Nephron (organoid): ENCODE results near the gene CDKN1B.

Experiments
- H3K27ac Mint-ChIP-seq, 3 experiments: 2 replicates each; pipeline ENCODE4 v1.8.0; 2020; ENCODE audit warnings: mixed read lengths in 3 of 3, mild to moderate bottlenecking in 2 of 3, moderate library complexity in 1 of 3
- H3K27me3 Mint-ChIP-seq: 2 replicates; pipeline ENCODE4 v1.8.0; 2021; ENCODE audit warnings: low read depth, mild to moderate bottlenecking, moderate library complexity, mixed read lengths
- H3K36me3 Mint-ChIP-seq: 2 replicates; pipeline ENCODE4 v1.8.0; 2020; ENCODE audit warnings: low read depth, mixed read lengths
- H3K4me1 Mint-ChIP-seq: 2 replicates; pipeline ENCODE4 v1.8.0; 2020; ENCODE audit warnings: mixed read lengths
- H3K4me3 Mint-ChIP-seq, 3 experiments: 2 replicates each; pipeline ENCODE4 v1.8.0; 2020; ENCODE audit warnings: mild to moderate bottlenecking in 3 of 3, mixed read lengths in 3 of 3, moderate library complexity in 2 of 3
- H3K9me3 Mint-ChIP-seq: 2 replicates; pipeline ENCODE4 v1.8.0; 2020; ENCODE audit warnings: mixed read lengths
- CTCF ChIP-seq, 3 experiments: fragments of 200-600 bp; sonication (generic); IDR thresholded peaks; one replicate each; pipeline ENCODE4 v1.5.0; 2021; ENCODE audit warnings: antibody characterized with exemption in 3 of 3; ENCODE audit not compliant: unreplicated experiment in 3 of 3

CDKN1B gene

GRCh38 chr12:12716793-12717585, at the start of gene CDKN1B:
Gene CDKN1B (plus strand): TSS chr12:12717368. CDS start chr12:12717840, 472 bp downstream.
- Mint-ChIP-seq H3K27ac (peak within 1 kb of the TSS; percentile 89 to 96 (median 95)), H3K27me3 (peaks cover 54% of the 10 kb centered on the region), H3K9me3 (no peaks in the 10 kb centered on the region), H3K4me1 (peaks cover 52% of the 10 kb centered on the region), H3K36me3 (peaks cover 28% of the 10 kb centered on the region), H3K4me3 (peak within 1 kb of the TSS; percentile 93 to 97 (median 96))
- TF ChIP-seq CTCF (IDR thresholded peaks at IDR 0.05; ENCODE audit: unreplicated experiment in 3 of 3), result no peak

GRCh38 chr12:12668005-12668404, 49.2 kb upstream of the CDKN1B start:
- no peaks in the 10 kb centered on the region for H3K4me1 Mint-ChIP-seq
- no peaks in the 10 kb centered on the region for H3K36me3 Mint-ChIP-seq
- H3K4me3 Mint-ChIP-seq, result no peak overlapping the region
- H3K9me3 Mint-ChIP-seq, result no peaks in the 10 kb centered on the region
- H3K27me3 Mint-ChIP-seq, result no peaks in the 10 kb centered on the region
- no peak for TF ChIP-seq CTCF (IDR thresholded peaks at IDR 0.05; ENCODE audit: unreplicated experiment in 3 of 3)
- H3K27ac Mint-ChIP-seq, result peak overlapping the region in 1 of 3 experiments; percentile 28

- Mint-ChIP-seq H3K27ac (no peak overlapping the region), H3K9me3 (no peaks in the 10 kb centered on the region), H3K4me1 (no peaks in the 10 kb centered on the region), H3K27me3 (no peaks in the 10 kb centered on the region), H3K36me3 (no peaks in the 10 kb centered on the region), H3K4me3 (no peak overlapping the region)
- TF ChIP-seq CTCF (IDR thresholded peaks at IDR 0.05; ENCODE audit: unreplicated experiment in 3 of 3), result no peak
These were observed 48.1 kb upstream of the CDKN1B start for GRCh38 chr12:12669020-12669419.

- Mint-ChIP-seq H3K4me3 (no peak overlapping the region), H3K9me3 (no peaks in the 10 kb centered on the region), H3K4me1 (no peaks in the 10 kb centered on the region), H3K36me3 (no peaks in the 10 kb centered on the region), H3K27ac (no peak overlapping the region), H3K27me3 (no peaks in the 10 kb centered on the region)
- TF ChIP-seq CTCF (IDR thresholded peaks at IDR 0.05; ENCODE audit: unreplicated experiment in 3 of 3), result no peak
These were observed 45.1 kb upstream of the CDKN1B start for GRCh38 chr12:12671850-12672660.

GRCh38 chr12:12673296-12673695, 43.9 kb upstream of the CDKN1B start:
- Mint-ChIP-seq H3K27ac (no peak overlapping the region), H3K36me3 (no peaks in the 10 kb centered on the region), H3K4me3 (no peak overlapping the region), H3K4me1 (no peaks in the 10 kb centered on the region), H3K27me3 (no peaks in the 10 kb centered on the region), H3K9me3 (no peaks in the 10 kb centered on the region)
- no peak for TF ChIP-seq CTCF (IDR thresholded peaks at IDR 0.05; ENCODE audit: unreplicated experiment in 3 of 3)
